Immature natural killer cell (primary cell): Measurements from ENCODE around the gene SHROOM3. TPM values are rescaled to one million over a fixed set of nuclear protein-coding genes. Genes with fewer than 3 reads are reported as not detected.

Experiments
- DNase-seq, 3 donors: peaks; one replicate each; pipeline ENCODE4 v3.0.0; 2022; ENCODE audit warnings: mixed read lengths in 1 of 3
- H3K27ac Mint-ChIP-seq, 6 donors: one replicate each; pipeline ENCODE4 v1.8.0; 2020; ENCODE audit warnings: mixed read lengths in 6 of 6, mild to moderate bottlenecking in 5 of 6, inconsistent platforms in 4 of 6, moderate library complexity in 3 of 6
- H3K27me3 Mint-ChIP-seq, 3 donors: one replicate each; pipeline ENCODE4 v1.8.0; 2020 to 2021; ENCODE audit warnings: low read depth in 3 of 3, mild to moderate bottlenecking in 3 of 3, mixed read lengths in 3 of 3, moderate library complexity in 3 of 3, inconsistent platforms in 1 of 3
- H3K36me3 Mint-ChIP-seq, 3 donors: one replicate each; pipeline ENCODE4 v1.8.0; 2020; ENCODE audit warnings: mixed read lengths in 3 of 3, inconsistent platforms in 2 of 3, mild to moderate bottlenecking in 2 of 3
- H3K4me1 Mint-ChIP-seq, 2 donors: one replicate each; pipeline ENCODE4 v1.8.0; 2020; ENCODE audit warnings: inconsistent platforms in 2 of 2, mild to moderate bottlenecking in 2 of 2, mixed read lengths in 2 of 2, moderate library complexity in 1 of 2
- H3K4me3 Mint-ChIP-seq, 5 donors: one replicate each; pipeline ENCODE4 v1.8.0; 2020; ENCODE audit warnings: mild to moderate bottlenecking in 5 of 5, mixed read lengths in 5 of 5, inconsistent platforms in 3 of 5, moderate library complexity in 3 of 5
- H3K9me3 Mint-ChIP-seq, 6 donors: one replicate each; pipeline ENCODE4 v1.8.0; 2020; ENCODE audit warnings: mild to moderate bottlenecking in 6 of 6, mixed read lengths in 6 of 6, inconsistent platforms in 4 of 6, moderate library complexity in 3 of 6
- polyA plus RNA-seq, 3 donors: library from polyadenylated mRNA; unstranded; fragments of 300-500 nt; fragmentation: Illumina TruSeq; gene quantifications; one replicate each; pipeline ENCODE4 v1.2.3, GENCODE V29; 2021

SHROOM3 gene
- polyA plus RNA-seq, 3 donors from 2014 or later: not detected

GRCh38 chr4:76737771-76738085 is 302.7 kb downstream of the SHROOM3 start:
- peaks cover 2 to 9% (median 7%) of the 10 kb centered on the region in 3 donors for H3K27me3 Mint-ChIP-seq
- no peak for DNase-seq
- no peak overlapping the region for H3K27ac Mint-ChIP-seq
- no peaks in the 10 kb centered on the region for H3K36me3 Mint-ChIP-seq
- no peaks in the 10 kb centered on the region for H3K9me3 Mint-ChIP-seq
- H3K4me1 Mint-ChIP-seq: no peaks in the 10 kb centered on the region
- H3K4me3 Mint-ChIP-seq: no peak overlapping the region

- Mint-ChIP-seq H3K4me3 (no peak overlapping the region), H3K27ac (no peak overlapping the region), H3K4me1 (no peaks in the 10 kb centered on the region), H3K36me3 (no peaks in the 10 kb centered on the region), H3K9me3 (no peaks in the 10 kb centered on the region), H3K27me3 (peaks cover 2 to 9% (median 7%) of the 10 kb centered on the region in 3 donors)
- no peak for DNase-seq
These were observed 303.3 kb downstream of the SHROOM3 start for GRCh38 chr4:76738086-76738931.

GRCh38 chr4:76740192-76740591 is 305.2 kb downstream of the SHROOM3 start:
- Mint-ChIP-seq H3K27me3 (peaks cover 2 to 7% (median 4%) of the 10 kb centered on the region in 3 donors), H3K27ac (no peak overlapping the region), H3K4me1 (no peaks in the 10 kb centered on the region), H3K36me3 (no peaks in the 10 kb centered on the region), H3K9me3 (no peaks in the 10 kb centered on the region), H3K4me3 (no peak overlapping the region)
- no peak for DNase-seq

- peaks cover 2 to 7% (median 4%) of the 10 kb centered on the region in 3 donors for H3K27me3 Mint-ChIP-seq
- H3K36me3 Mint-ChIP-seq: no peaks in the 10 kb centered on the region
- H3K4me3 Mint-ChIP-seq: no peak overlapping the region
- DNase-seq: no peak
- H3K27ac Mint-ChIP-seq: no peak overlapping the region
- H3K4me1 Mint-ChIP-seq: no peaks in the 10 kb centered on the region
- no peaks in the 10 kb centered on the region for H3K9me3 Mint-ChIP-seq
These were observed 306.0 kb downstream of the SHROOM3 start for GRCh38 chr4:76740866-76741662.

- no peaks in the 10 kb centered on the region for H3K9me3 Mint-ChIP-seq
- no peaks in the 10 kb centered on the region for H3K4me1 Mint-ChIP-seq
- no peaks in the 10 kb centered on the region for H3K36me3 Mint-ChIP-seq
- peaks cover 2 to 7% (median 4%) of the 10 kb centered on the region in 3 donors for H3K27me3 Mint-ChIP-seq
- no peak overlapping the region for H3K27ac Mint-ChIP-seq
- DNase-seq: no peak
- no peak overlapping the region for H3K4me3 Mint-ChIP-seq
These were observed 306.6 kb downstream of the SHROOM3 start for GRCh38 chr4:76741663-76742020.

GRCh38 chr4:76744241-76744921 is 309.4 kb downstream of the SHROOM3 start:
- Mint-ChIP-seq H3K27me3 (peaks cover 1 to 6% (median 2%) of the 10 kb centered on the region in 3 donors), H3K9me3 (no peaks in the 10 kb centered on the region), H3K36me3 (no peaks in the 10 kb centered on the region), H3K4me3 (no peak overlapping the region), H3K27ac (no peak overlapping the region), H3K4me1 (no peaks in the 10 kb centered on the region)
- no peak for DNase-seq

- Mint-ChIP-seq H3K27me3 (peaks cover 0 to 10% (median 4%) of the 10 kb centered on the region in 3 donors), H3K4me1 (no peaks in the 10 kb centered on the region), H3K36me3 (no peaks in the 10 kb centered on the region), H3K4me3 (no peak overlapping the region), H3K9me3 (no peaks in the 10 kb centered on the region), H3K27ac (no peak overlapping the region)
- no peak for DNase-seq
These were observed 310.2 kb downstream of the SHROOM3 start for GRCh38 chr4:76745240-76745639.

- H3K27ac Mint-ChIP-seq: no peak overlapping the region
- H3K36me3 Mint-ChIP-seq: no peaks in the 10 kb centered on the region
- no peak for DNase-seq
- H3K4me3 Mint-ChIP-seq: no peak overlapping the region
- peaks cover 0 to 19% (median 4%) of the 10 kb centered on the region in 3 donors for H3K27me3 Mint-ChIP-seq
- no peaks in the 10 kb centered on the region for H3K4me1 Mint-ChIP-seq
- H3K9me3 Mint-ChIP-seq: peaks cover 0 to 4% (median 0%) of the 10 kb centered on the region in 6 donors
These were observed 312.5 kb downstream of the SHROOM3 start for GRCh38 chr4:76747563-76747962.

GRCh38 chr4:76748649-76749048 is 313.6 kb downstream of the SHROOM3 start:
- Mint-ChIP-seq H3K9me3 (peaks cover 0 to 4% (median 0%) of the 10 kb centered on the region in 6 donors), H3K4me3 (no peak overlapping the region), H3K36me3 (no peaks in the 10 kb centered on the region), H3K27ac (no peak overlapping the region), H3K27me3 (peaks cover 2 to 24% (median 4%) of the 10 kb centered on the region in 3 donors), H3K4me1 (no peaks in the 10 kb centered on the region)
- no peak for DNase-seq

GRCh38 chr4:76749355-76749754 is 314.3 kb downstream of the SHROOM3 start:
- Mint-ChIP-seq H3K27ac (no peak overlapping the region), H3K36me3 (no peaks in the 10 kb centered on the region), H3K4me3 (no peak overlapping the region), H3K4me1 (no peaks in the 10 kb centered on the region), H3K9me3 (peaks cover 0 to 4% (median 0%) of the 10 kb centered on the region in 6 donors), H3K27me3 (peaks cover 2 to 26% (median 4%) of the 10 kb centered on the region in 3 donors)
- no peak for DNase-seq

- peaks cover 0 to 4% (median 0%) of the 10 kb centered on the region in 6 donors for H3K9me3 Mint-ChIP-seq
- peaks cover 2 to 26% (median 4%) of the 10 kb centered on the region in 3 donors for H3K27me3 Mint-ChIP-seq
- no peaks in the 10 kb centered on the region for H3K4me1 Mint-ChIP-seq
These were observed 315.7 kb downstream of the SHROOM3 start for GRCh38 chr4:76750716-76751115.

GRCh38 chr4:76751612-76752343 is 316.7 kb downstream of the SHROOM3 start:
- no peaks in the 10 kb centered on the region for H3K4me1 Mint-ChIP-seq
- no peaks in the 10 kb centered on the region for H3K36me3 Mint-ChIP-seq
- H3K4me3 Mint-ChIP-seq: no peak overlapping the region
- DNase-seq: no peak
- H3K27ac Mint-ChIP-seq: no peak overlapping the region
- H3K9me3 Mint-ChIP-seq: peaks cover 0 to 4% (median 0%) of the 10 kb centered on the region in 6 donors
- peaks cover 2 to 26% (median 4%) of the 10 kb centered on the region in 3 donors for H3K27me3 Mint-ChIP-seq

More at GRCh38 chr4:76750716-76751115, 315.7 kb downstream of the SHROOM3 start:
- Mint-ChIP-seq H3K36me3 (no peaks in the 10 kb centered on the region), H3K27ac (no peak overlapping the region), H3K4me3 (no peak overlapping the region)
- DNase-seq: no peak

- H3K27me3 Mint-ChIP-seq: peaks cover 2 to 26% (median 4%) of the 10 kb centered on the region in 3 donors
- no peak overlapping the region for H3K4me3 Mint-ChIP-seq
- H3K9me3 Mint-ChIP-seq: peaks cover 0 to 4% (median 0%) of the 10 kb centered on the region in 6 donors
- no peaks in the 10 kb centered on the region for H3K4me1 Mint-ChIP-seq
- DNase-seq: no peak
- H3K36me3 Mint-ChIP-seq: no peaks in the 10 kb centered on the region
- H3K27ac Mint-ChIP-seq: no peak overlapping the region
These were observed 318.0 kb downstream of the SHROOM3 start for GRCh38 chr4:76752861-76753501.
